H1 (cell line): ENCODE data around the gene MRM2. TPM values are rescaled to one million over a fixed set of nuclear protein-coding genes. Genes with fewer than 3 reads are reported as not detected.

Experiments used
- CTCF ChIA-PET: fragments of 300-600 bp; sonication (Branson Sonifier 250); formaldehyde crosslinking; loops from one replicate; lab custom pipeline; 2021; ENCODE audit not compliant: partially characterized antibody; lab: Charles Lee
- POLR2A ChIA-PET: fragments of 300-600 bp; sonication (Branson Sonifier 250); formaldehyde crosslinking; loops from one replicate; lab custom pipeline; 2021; ENCODE audit warnings: inconsistent platforms; ENCODE audit not compliant: partially characterized antibody; lab: Charles Lee
- DNase-seq, 2 experiments: peaks; one replicate each; pipeline versions ENCODE4 v3.0.0 to v3.0.0-alpha.2; 2010 to 2022; ENCODE audit warnings: low spot score in 2 of 2, low read depth in 1 of 2, mixed read lengths in 1 of 2
- FAIRE-seq: peaks from 2 replicates; lab custom pipeline; 2011; peaks lifted over from hg19 to GRCh38; lab: Jason Lieb, UNC
- H2AFZ ChIP-seq: 2 replicates; pipeline ENCODE4 v1.8.1; 2012; ENCODE audit warnings: low read length, inconsistent platforms
- H2AK5ac ChIP-seq: 2 replicates; pipeline ENCODE4 v1.6.1; 2013; ENCODE audit warnings: low read depth, low read length
- H2BK120ac ChIP-seq: replicated peaks from 2 replicates; pipeline ENCODE3; 2013; ENCODE audit warnings: low read depth, low read length, inconsistent platforms
- H2BK12ac ChIP-seq: 2 replicates; pipeline ENCODE4 v1.6.1; 2013; ENCODE audit warnings: low read depth, low read length
- H2BK15ac ChIP-seq: 2 replicates; pipeline ENCODE4 v1.6.1; 2013; ENCODE audit warnings: low read length
- H2BK20ac ChIP-seq: 2 replicates; pipeline ENCODE4 v1.6.1; 2013; ENCODE audit warnings: low read length
- H2BK5ac ChIP-seq: 2 replicates; pipeline ENCODE4 v1.6.1; 2013; ENCODE audit warnings: low read depth, low read length
- H3K14ac ChIP-seq: 2 replicates; pipeline ENCODE4 v1.6.1; 2013; ENCODE audit warnings: inconsistent platforms; ENCODE audit not compliant: insufficient read length
- H3K18ac ChIP-seq: 2 replicates; pipeline ENCODE4 v1.6.1; 2013; ENCODE audit warnings: low read length; ENCODE audit errors: extremely low read depth
- H3K23ac ChIP-seq: 2 replicates; pipeline ENCODE4 v1.6.1; 2013; ENCODE audit warnings: inconsistent platforms; ENCODE audit not compliant: insufficient read length
- H3K23me2 ChIP-seq: 2 replicates; pipeline ENCODE4 v1.6.1; 2013; ENCODE audit warnings: low read depth, low read length
- H3K27ac ChIP-seq: 2 replicates; pipeline ENCODE4 v1.6.1; 2011; ENCODE audit warnings: low read depth, low read length, inconsistent platforms
- H3K27me3 ChIP-seq, 4 experiments: replicated peaks in 1 of 4; 1 replicate in 1 of 4; 2 replicates in 3 of 4; pipeline versions ENCODE4 v1.6.1 to v1.8.1; 2011 to 2013; ENCODE audit warnings: low read length in 3 of 4, mild to moderate bottlenecking in 3 of 4, inconsistent platforms in 2 of 4, mixed read lengths in 2 of 4, moderate library complexity in 1 of 4; ENCODE audit not compliant: control insufficient read depth in 3 of 4, insufficient read depth in 3 of 4; ENCODE audit errors: extremely low read depth in 1 of 4
- H3K36me3 ChIP-seq, 4 experiments: 2 replicates each; pipeline versions ENCODE4 v1.6.1 to v1.8.1; 2011 to 2013; ENCODE audit warnings: mild to moderate bottlenecking in 4 of 4, low read length in 3 of 4, moderate library complexity in 2 of 4, control low read depth in 1 of 4, inconsistent platforms in 1 of 4; ENCODE audit not compliant: insufficient read depth in 4 of 4, control insufficient read depth in 2 of 4
- H3K4ac ChIP-seq: replicated peaks from 2 replicates; pipeline ENCODE3; 2013; ENCODE audit warnings: low read length, low read depth, mixed read lengths, inconsistent platforms; ENCODE audit not compliant: insufficient read length
- H3K4me1 ChIP-seq, 4 experiments: replicated peaks in 1 of 4; 1 replicate in 1 of 4; 2 replicates in 3 of 4; pipeline versions ENCODE4 v1.6.1 to v1.8.1; 2011 to 2013; ENCODE audit warnings: low read length in 3 of 4, inconsistent platforms in 2 of 4, mixed read lengths in 1 of 4; ENCODE audit not compliant: insufficient read depth in 4 of 4, control insufficient read depth in 3 of 4
- H3K4me2 ChIP-seq, 2 experiments: 2 replicates each; pipeline versions ENCODE4 v1.6.1 to v1.8.1; 2011 to 2013; ENCODE audit warnings: low read depth in 2 of 2, low read length in 2 of 2, control low read depth in 1 of 2, inconsistent platforms in 1 of 2, mild to moderate bottlenecking in 1 of 2; ENCODE audit not compliant: insufficient read depth in 1 of 2
- H3K4me3 ChIP-seq, 4 experiments: fragments of 200-600, 300-600 bp in 1 of 4; sonication (generic), shearing (Covaris generic), sonication (Bioruptor Twin) in 1 of 4; 2 replicates each; pipeline versions ENCODE4 v1.5.1 to v1.8.1; 2011 to 2016; ENCODE audit warnings: low read length in 4 of 4, low read depth in 3 of 4, control low read depth in 2 of 4, inconsistent platforms in 2 of 4, mild to moderate bottlenecking in 2 of 4, mixed read lengths in 1 of 4, moderate library complexity in 1 of 4; ENCODE audit not compliant: insufficient read depth in 2 of 4; ENCODE audit errors: extremely low read depth in 1 of 4
- H3K56ac ChIP-seq: replicated peaks from 2 replicates; pipeline ENCODE3; 2013; ENCODE audit warnings: low read depth, mild to moderate bottlenecking, mixed read lengths, low read length, inconsistent platforms; ENCODE audit not compliant: insufficient read length
- H3K79me1 ChIP-seq: 2 replicates; pipeline ENCODE4 v1.6.1; 2013; ENCODE audit warnings: low read depth, low read length, control low read depth
- H3K79me2 ChIP-seq, 2 experiments: 2 replicates each; pipeline versions ENCODE4 v1.6.1 to v1.8.1; 2012 to 2013; ENCODE audit warnings: low read length in 2 of 2, mild to moderate bottlenecking in 2 of 2, inconsistent platforms in 1 of 2; ENCODE audit not compliant: insufficient read depth in 2 of 2, control insufficient read depth in 1 of 2
- H3K9ac ChIP-seq, 4 experiments: replicated peaks in 1 of 4; 1 replicate in 1 of 4; 2 replicates in 3 of 4; pipeline versions ENCODE4 v1.6.1 to v1.8.1; 2011 to 2013; ENCODE audit warnings: low read depth in 3 of 4, low read length in 3 of 4, control low read depth in 2 of 4, mild to moderate bottlenecking in 2 of 4, moderate library complexity in 2 of 4, inconsistent platforms in 1 of 4; ENCODE audit errors: extremely low read depth in 1 of 4
- H3K9me3 ChIP-seq, 2 experiments: 2 replicates each; pipeline versions ENCODE4 v1.6.1 to v1.8.1; 2012 to 2013; ENCODE audit warnings: mild to moderate bottlenecking in 2 of 2, moderate library complexity in 2 of 2, control low read depth in 1 of 2, inconsistent platforms in 1 of 2, low read depth in 1 of 2, low read length in 1 of 2, mixed read lengths in 1 of 2; ENCODE audit not compliant: insufficient read depth in 2 of 2
- H4K20me1 ChIP-seq, 2 experiments: replicated peaks in 1 of 2; 2 replicates each; pipeline versions ENCODE3 to v1.8.1; 2011 to 2013; ENCODE audit warnings: inconsistent platforms in 2 of 2, low read length in 2 of 2, mild to moderate bottlenecking in 1 of 2; ENCODE audit not compliant: insufficient read depth in 2 of 2, control insufficient read depth in 1 of 2
- H4K5ac ChIP-seq: 2 replicates; pipeline ENCODE4 v1.6.1; 2013; ENCODE audit warnings: low read length, low read depth, mixed read lengths, inconsistent platforms; ENCODE audit not compliant: insufficient read length
- H4K8ac ChIP-seq: 2 replicates; pipeline ENCODE4 v1.8.0; 2013; ENCODE audit warnings: mild to moderate bottlenecking, moderate library complexity, low read length, inconsistent platforms; ENCODE audit not compliant: insufficient read depth; ENCODE audit errors: extremely low read depth
- H4K91ac ChIP-seq: replicated peaks from 2 replicates; pipeline ENCODE3; 2013; ENCODE audit warnings: low read length, mixed read lengths, inconsistent platforms; ENCODE audit not compliant: insufficient read length
- ATF3 ChIP-seq: IDR thresholded peaks from 2 replicates; pipeline ENCODE4 v1.6.1; 2011; ENCODE audit warnings: low read depth, mild to moderate bottlenecking, low read length; ENCODE audit not compliant: insufficient read depth
- BRCA1 ChIP-seq: IDR thresholded peaks from 2 replicates; pipeline ENCODE4 v1.6.1; 2012; ENCODE audit warnings: low read depth, low read length, improper control_type of control experiment
- CBX8 ChIP-seq: fragments of 300-800, 300-1000 bp; sonication (generic); IDR thresholded peaks from 2 replicates; pipeline ENCODE4 v1.7.1; 2016; ENCODE audit warnings: low read depth, low read length, borderline replicate concordance
- CEBPB ChIP-seq: IDR thresholded peaks from 2 replicates; pipeline ENCODE4 v1.6.1; 2012; ENCODE audit warnings: low read depth, low read length
- GABPA ChIP-seq: IDR thresholded peaks from 2 replicates; pipeline ENCODE4 v1.6.1; 2011; ENCODE audit warnings: mild to moderate bottlenecking, low read length, moderate library complexity, borderline replicate concordance; ENCODE audit not compliant: insufficient read depth
- KDM5A ChIP-seq: fragments of 200-600 bp; IDR thresholded peaks from 2 replicates; pipeline ENCODE4 v1.7.1; 2012; ENCODE audit warnings: mild to moderate bottlenecking, low read length, inconsistent platforms, mixed read lengths
- NANOG ChIP-seq: IDR thresholded peaks from 2 replicates; pipeline ENCODE4 v1.6.1; 2011; ENCODE audit warnings: low read length, low read depth, mild to moderate bottlenecking, inconsistent platforms; ENCODE audit not compliant: insufficient read depth, poor library complexity, severe bottlenecking
- PHF8 ChIP-seq: fragments of 200-600 bp; sonication (generic); conservative IDR thresholded peaks from 2 replicates; pipeline ENCODE4 v1.7.1; 2012; ENCODE audit warnings: low read depth, mild to moderate bottlenecking, inconsistent platforms, low read length, moderate library complexity
- SIN3A ChIP-seq, 2 experiments: IDR thresholded peaks in 1 of 2; conservative IDR thresholded peaks in 1 of 2; 2 replicates each; pipeline ENCODE4 v1.6.1; 2011 to 2012; ENCODE audit warnings: low read length in 2 of 2, improper control_type of control experiment in 1 of 2, low read depth in 1 of 2, mild to moderate bottlenecking in 1 of 2
- SP2 ChIP-seq: IDR thresholded peaks from 2 replicates; pipeline ENCODE4 v1.6.1; 2012; ENCODE audit warnings: mild to moderate bottlenecking, low read length, inconsistent platforms
- WGBS, 2 experiments: shearing (Covaris generic) in 1 of 2; methylation state at CpG; one replicate each; pipeline versions ENCODE4 v1.1.6 to v1.1.7; 2013 to 2015; ENCODE audit warnings: low lambda C conversion rate in 2 of 2, mixed read lengths in 2 of 2, inconsistent platforms in 1 of 2, low coverage in 1 of 2, missing lambda C conversion rate in 1 of 2; ENCODE audit not compliant: insufficient replicate concordance in 2 of 2, insufficient coverage in 1 of 2, insufficient read length in 1 of 2; ENCODE audit errors: extremely low coverage in 1 of 2, missing lambda C conversion rate in 1 of 2; 5-methylcytosine and 5-hydroxymethylcytosine counted together
- polyA plus RNA-seq, 7 experiments: library from polyadenylated mRNA; depleted of rRNA in 3 of 7; stranded (reverse) in 5 of 7; unstranded in 2 of 7; fragments of >200 nt in 5 of 7; fragments of 200-250 nt in 2 of 7; gene quantifications; 1 replicate in 5 of 7; 2 replicates in 1 of 7; 4 replicates in 1 of 7; pipeline versions ENCODE4 v1.2.1 to v1.2.3, GENCODE V29; 2011 to 2013; ENCODE audit warnings: missing spikeins in 2 of 7, mixed read lengths in 2 of 7
- total RNA-seq: library from RNA; stranded (reverse); fragmentation: NEBNext Ultra II Directional; extraction: Animal tissue kit (Norgen Biotek cat#: 25700); gene quantifications from 2 replicates; pipeline ENCODE4 v1.2.1, GENCODE V29; 2021

MRM2 gene
- total and polyA plus RNA-seq, 2 of the 8 experiments (the other 6 are each of a cell fraction or from before 2014, with no cell fraction given), result 17.2 to 38.6 TPM

DNA sequence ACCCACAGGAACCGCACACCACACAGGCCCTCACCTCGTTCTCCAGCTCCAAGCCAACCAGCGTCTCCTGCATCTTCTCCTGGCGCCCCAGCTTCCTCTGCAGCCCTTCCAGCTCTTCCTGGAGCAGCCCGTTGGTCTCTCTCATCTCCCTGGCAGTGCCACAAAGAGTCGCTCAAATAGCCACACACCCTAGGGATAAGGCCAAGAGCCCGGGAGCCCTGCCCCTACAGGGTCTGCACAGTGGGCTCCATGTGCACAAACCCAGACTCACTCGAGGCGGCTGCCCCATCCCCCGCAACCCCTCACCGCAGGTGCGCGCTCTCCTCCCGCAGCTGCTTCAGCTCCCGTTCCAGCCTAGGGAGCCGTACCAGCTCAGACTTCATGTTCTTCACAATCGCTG is 26.2 kb downstream of the MRM2 start:
- POLR2A ChIA-PET, result no interaction called here
- Histone ChIP-seq H3K4ac (no peak overlapping the region), H3K36me3 (peaks cover 18 to 62% (median 49%) of the 10 kb centered on the region in 4 experiments; a peak in 7 of 8 replicates), H2BK120ac (no peak overlapping the region), H3K27me3 (no peaks in the 10 kb centered on the region), H3K23ac (no peak overlapping the region), H3K79me2 (no peaks in the 10 kb centered on the region; a peak in 2 of 4 replicates), H3K9me3 (no peaks in the 10 kb centered on the region), H3K56ac (no peak overlapping the region), H2BK5ac (no peak overlapping the region), H3K79me1 (peaks cover 3% of the 10 kb centered on the region; the same call in 1 of the 2 replicates), H3K4me1 (no peaks in the 10 kb centered on the region), H3K27ac (no peak overlapping the region), H3K4me3 (no peak overlapping the region), H3K23me2 (no peaks in the 10 kb centered on the region), H4K91ac (no peak overlapping the region), H3K4me2 (no peak overlapping the region), H3K14ac (no peak overlapping the region), H3K9ac (no peak overlapping the region), H2AK5ac (no peak overlapping the region), H2BK12ac (no peak overlapping the region), H3K18ac (no peak overlapping the region), H2BK15ac (no peak overlapping the region), H2BK20ac (no peak overlapping the region), H4K5ac (no peak overlapping the region), H4K20me1 (peaks cover 3 to 28% of the 10 kb centered on the region in 2 experiments), H4K8ac (no peak overlapping the region; the same call in 1 of the 2 replicates), H2AFZ (no peak overlapping the region)
- DNase-seq, result no peak
- TF ChIP-seq PHF8 (no peak), ATF3 (no peak), SIN3A (conservative IDR thresholded peaks at IDR 0.05 in 1 of 2, IDR thresholded peaks at IDR 0.05 in 1 of 2; ENCODE audit: low read depth in 1 of 2, low read length in 2 of 2) (no peak), GABPA (no peak), KDM5A (no peak), NANOG (no peak), CBX8 (no peak), BRCA1 (no peak), SP2 (no peak), CEBPB (no peak)
- 89% methylated on average over 17 of the region's 17 CpGs; no CpG with 5 or more reads in 1 of the 2 experiments for WGBS, 2 experiments
- FAIRE-seq, result no peak
- CTCF ChIA-PET, result interaction anchor here (0.5 to 1.2 kb wide), 4 partner anchors 22 to 156 kb away, joined by 3 to 6 read pairs (median 4); no protein-coding TSS in a partner anchor
